ENCODE results near the gene DEDD. TPM values are rescaled to one million over a fixed set of nuclear protein-coding genes. Genes with fewer than 3 reads are reported as not detected.

Gene DEDD
- total RNA-seq, 3 donors from 2014 or later (not counting 1 experiment from before 2014, with no cell fraction given), result 40.6 to 44.0 (median 43.0) TPM

- H3K36me3 Mint-ChIP-seq, result peaks cover 5% of the 10 kb centered on the region
- peaks cover 45% of the 10 kb centered on the region for H3K4me1 ChIP-seq (ENCODE audit: control insufficient read depth, insufficient read depth, low read length)
These were observed 30.3 kb upstream of the DEDD start for GRCh38 chr1:161162806-161163205.

GRCh38 chr1:161162052-161162451 is 29.6 kb upstream of the DEDD start:
- Mint-ChIP-seq H3K9me3 (no peaks in the 10 kb centered on the region), H3K27me3 (ENCODE audit: low read depth in 2 of 2) (no peaks in the 10 kb centered on the region), H3K4me1 (peaks cover 48 to 72% of the 10 kb centered on the region in 2 donors), H3K4me3 (peak overlapping the region; percentile 40), H3K27ac (no peak overlapping the region), H3K36me3 (peaks cover 12% of the 10 kb centered on the region)
- H3K4me1 ChIP-seq (ENCODE audit: control insufficient read depth, insufficient read depth, low read length), result peaks cover 37% of the 10 kb centered on the region
- intact Hi-C loops (cut with micrococcal nuclease), result no loop called here
- no peak overlapping the region for H3K27ac ChIP-seq (ENCODE audit: low read length)
- 93% methylated on average over 5 of the region's 7 CpGs for WGBS (ENCODE audit: insufficient coverage)
- H3K9me3 ChIP-seq (ENCODE audit: control insufficient read depth, insufficient read depth, low read length), result no peaks in the 10 kb centered on the region
- no peak overlapping the region for H3K4me3 ChIP-seq (ENCODE audit: low read length)
- no peak for DNase-seq
- H3K36me3 ChIP-seq (ENCODE audit: control insufficient read depth, insufficient read depth, low read length), result peaks cover 24% of the 10 kb centered on the region
- no peaks in the 10 kb centered on the region for H3K27me3 ChIP-seq (ENCODE audit: control insufficient read depth, insufficient read depth, low read length)
- ATAC-seq, result no peak
- no peak for TF ChIP-seq CTCF (IDR thresholded peaks at IDR 0.05)

More at GRCh38 chr1:161162806-161163205, 30.3 kb upstream of the DEDD start:
- no peak for TF ChIP-seq CTCF (IDR thresholded peaks at IDR 0.05)
- intact Hi-C loops (cut with micrococcal nuclease), result no loop called here
- H3K27ac ChIP-seq (ENCODE audit: low read length), result no peak overlapping the region
- WGBS (ENCODE audit: insufficient coverage), result 94% methylated on average over 8 of the region's 10 CpGs
- peaks cover 49 to 75% of the 10 kb centered on the region in 2 donors for H3K4me1 Mint-ChIP-seq
- no peaks in the 10 kb centered on the region for H3K9me3 ChIP-seq (ENCODE audit: control insufficient read depth, insufficient read depth, low read length)
- no peak overlapping the region for H3K4me3 ChIP-seq (ENCODE audit: low read length)
- H3K4me3 Mint-ChIP-seq, result peak overlapping the region; percentile 55
- ATAC-seq (no peak), DNase-seq (no peak)
- H3K27me3 ChIP-seq (ENCODE audit: control insufficient read depth, insufficient read depth, low read length), result no peaks in the 10 kb centered on the region
- no peaks in the 10 kb centered on the region for H3K27me3 Mint-ChIP-seq (ENCODE audit: low read depth in 2 of 2)
- peak overlapping the region; percentile 97 to 98 for H3K27ac Mint-ChIP-seq
- H3K9me3 Mint-ChIP-seq, result no peaks in the 10 kb centered on the region
- H3K36me3 ChIP-seq (ENCODE audit: control insufficient read depth, insufficient read depth, low read length), result peaks cover 16% of the 10 kb centered on the region

GRCh38 chr1:161161652-161162051 is 29.2 kb upstream of the DEDD start:
- peaks cover 26% of the 10 kb centered on the region for H3K36me3 ChIP-seq (ENCODE audit: control insufficient read depth, insufficient read depth, low read length)
- H3K36me3 Mint-ChIP-seq, result peaks cover 12% of the 10 kb centered on the region

More at GRCh38 chr1:161161652-161162051, 29.2 kb upstream of the DEDD start:
- H3K9me3 Mint-ChIP-seq, result no peaks in the 10 kb centered on the region
- no peak for TF ChIP-seq CTCF (IDR thresholded peaks at IDR 0.05)
- no peaks in the 10 kb centered on the region for H3K27me3 ChIP-seq (ENCODE audit: control insufficient read depth, insufficient read depth, low read length)
- no peak for DNase-seq
- H3K4me1 ChIP-seq (ENCODE audit: control insufficient read depth, insufficient read depth, low read length), result peaks cover 33% of the 10 kb centered on the region
- peak overlapping the region in 1 of 2 donors; percentile 97 for H3K27ac Mint-ChIP-seq
- H3K4me3 ChIP-seq (ENCODE audit: low read length), result no peak overlapping the region
- no peak for ATAC-seq
- intact Hi-C loops (cut with micrococcal nuclease), result no loop called here
- H3K9me3 ChIP-seq (ENCODE audit: control insufficient read depth, insufficient read depth, low read length), result no peaks in the 10 kb centered on the region
- no peaks in the 10 kb centered on the region for H3K27me3 Mint-ChIP-seq (ENCODE audit: low read depth in 2 of 2)
- WGBS (ENCODE audit: insufficient coverage), result 97% methylated on average over 4 of the region's 5 CpGs
- peaks cover 44 to 68% of the 10 kb centered on the region in 2 donors for H3K4me1 Mint-ChIP-seq
- H3K4me3 Mint-ChIP-seq, result no peak overlapping the region
- H3K27ac ChIP-seq (ENCODE audit: low read length), result no peak overlapping the region

Measured in natural killer cell (primary cell).